ENCODE data around the gene MAP7. TPM values are rescaled to one million over a fixed set of nuclear protein-coding genes. Genes with fewer than 3 reads are reported as not detected.
A peak's percentile ranks its signal among the peaks of the same experiment; 100 is the strongest.
"Not testable (repeated sequence)": the region's sequence is repeated elsewhere in the genome, so short reads cannot be mapped to it uniquely, and the experiment has no call there.

MAP7 gene
- 0.40 and 0.52 TPM in 2 replicates for total RNA-seq
- 0.28 TPM for polyA plus RNA-seq (2012)

- DNase-seq (ENCODE audit: low read depth) = peak; percentile 49
Measured at GRCh38 chr6:136550330-136551071, at the start of gene MAP7. Gene MAP7 (minus strand): TSS chr6:136550422. CDS start chr6:136550408, 14 bp downstream.

GRCh38 chr6:136599329-136600011 lies 49.2 kb upstream of the MAP7 start:
- no peak for DNase-seq (ENCODE audit: low read depth)

GRCh38 chr6:136598048-136598447 lies 47.8 kb upstream of the MAP7 start:
- no peak for DNase-seq (ENCODE audit: low read depth)

GRCh38 chr6:136594671-136595070 lies 44.4 kb upstream of the MAP7 start:
- DNase-seq (ENCODE audit: low read depth) = no peak

- DNase-seq (ENCODE audit: low read depth) = peak; percentile 91
Measured at GRCh38 chr6:136593748-136594490, 43.7 kb upstream of the MAP7 start.

GRCh38 chr6:136592930-136593673 lies 42.9 kb upstream of the MAP7 start:
- DNase-seq (ENCODE audit: low read depth) = no peak

GRCh38 chr6:136591617-136592016 lies 41.4 kb upstream of the MAP7 start:
- DNase-seq (ENCODE audit: low read depth) = no peak

- not testable (repeated sequence) for DNase-seq (ENCODE audit: low read depth)
Measured at GRCh38 chr6:136590846-136591245, 40.6 kb upstream of the MAP7 start.

GRCh38 chr6:136587527-136587926 lies 37.3 kb upstream of the MAP7 start:
- no peak for DNase-seq (ENCODE audit: low read depth)

GRCh38 chr6:136586295-136586694 lies 36.1 kb upstream of the MAP7 start:
- DNase-seq (ENCODE audit: low read depth) = peak; percentile 55

- peak; percentile 52 for DNase-seq (ENCODE audit: low read depth)
Measured at GRCh38 chr6:136585523-136585922, 35.3 kb upstream of the MAP7 start.

- not testable (repeated sequence) for DNase-seq (ENCODE audit: low read depth)
Measured at GRCh38 chr6:136584290-136584689, 34.1 kb upstream of the MAP7 start.

GRCh38 chr6:136582711-136583471 lies 32.7 kb upstream of the MAP7 start:
- peak; percentile 61 for DNase-seq (ENCODE audit: low read depth)

GRCh38 chr6:136579800-136580199 lies 29.6 kb upstream of the MAP7 start:
- DNase-seq (ENCODE audit: low read depth) = no peak

- no peak for DNase-seq (ENCODE audit: low read depth)
Measured at GRCh38 chr6:136576821-136577220, 26.6 kb upstream of the MAP7 start.

- no peak for DNase-seq (ENCODE audit: low read depth)
Measured at GRCh38 chr6:136571496-136571895, 21.3 kb upstream of the MAP7 start.

GRCh38 chr6:136571065-136571464 lies 20.8 kb upstream of the MAP7 start:
- DNase-seq (ENCODE audit: low read depth) = no peak

GRCh38 chr6:136568129-136568528 lies 17.9 kb upstream of the MAP7 start:
- DNase-seq (ENCODE audit: low read depth) = no peak

- DNase-seq (ENCODE audit: low read depth) = no peak
Measured at GRCh38 chr6:136567688-136568087, 17.5 kb upstream of the MAP7 start.

GRCh38 chr6:136566851-136567250 lies 16.6 kb upstream of the MAP7 start:
- DNase-seq (ENCODE audit: low read depth) = no peak
